Ramos (cell line): ENCODE measurements around the gene NOS2.

Experiments used
- in situ Hi-C: fragments of 300-500 bp; cut with MboI; formaldehyde crosslinking; loops from one replicate; pipeline ENCODE4 v1.14.3; 2022; ENCODE audit warnings: low sequenced_read_pairs; ENCODE audit not compliant: unreplicated experiment

Gene NOS2

DNA sequence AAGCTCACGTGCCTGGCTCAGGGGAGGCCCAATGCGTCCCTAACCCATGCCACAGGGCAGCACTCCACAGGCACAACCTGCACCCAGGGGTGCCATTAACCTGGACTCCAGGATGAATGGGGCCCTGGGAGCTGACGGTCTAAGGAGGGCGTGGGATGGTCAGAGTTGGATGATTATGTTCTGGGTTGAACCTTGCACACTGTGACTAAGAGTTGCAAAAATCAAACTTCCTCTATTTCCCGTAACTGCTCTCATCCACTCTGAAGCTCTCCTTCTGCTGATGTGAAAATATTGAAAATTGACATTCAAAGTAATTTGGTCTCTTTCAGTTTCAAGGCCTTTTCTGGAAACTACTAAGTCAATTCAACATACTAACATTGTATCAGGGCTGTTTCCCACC, 54.0 kb downstream of the NOS2 start:
- in situ Hi-C loops: loop anchor here (25.0 kb wide), 2 partner anchors 109 to 309 kb away; partner anchors contain the start of gene LGALS9

DNA sequence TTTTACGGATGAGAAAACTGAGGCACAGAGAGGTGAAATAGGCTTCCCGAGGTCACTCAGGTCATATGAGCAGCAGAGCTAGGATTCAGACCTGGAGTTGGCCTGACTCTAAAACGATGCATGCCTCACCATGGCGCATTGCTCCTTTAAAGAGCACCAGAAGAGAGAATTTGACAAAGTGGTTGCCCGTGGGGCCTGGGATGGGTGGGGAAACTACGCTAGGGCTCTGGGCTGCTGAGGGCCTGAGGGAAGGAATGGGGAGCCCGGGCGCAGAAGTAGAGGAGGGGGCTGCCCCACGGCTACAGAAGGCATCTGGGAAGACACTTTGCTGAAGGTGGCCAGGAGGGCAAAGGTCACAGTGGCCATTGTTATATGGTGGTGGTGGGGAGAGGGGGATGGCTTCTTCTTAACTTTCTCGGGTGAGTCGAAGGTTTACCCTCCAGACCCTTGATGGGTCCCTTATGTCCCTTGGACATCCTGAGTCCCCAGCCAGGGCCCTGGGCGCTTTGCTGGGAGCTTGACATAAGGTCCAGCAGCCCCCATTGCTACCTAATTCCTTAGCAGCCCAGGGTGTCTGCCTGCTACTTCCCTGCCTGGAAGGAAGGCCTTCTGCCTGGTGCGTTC, 55.0 kb downstream of the NOS2 start:
- in situ Hi-C loops: loop anchor here (25.0 kb wide), 2 partner anchors 108 to 308 kb away; partner anchors contain the start of gene LGALS9

DNA sequence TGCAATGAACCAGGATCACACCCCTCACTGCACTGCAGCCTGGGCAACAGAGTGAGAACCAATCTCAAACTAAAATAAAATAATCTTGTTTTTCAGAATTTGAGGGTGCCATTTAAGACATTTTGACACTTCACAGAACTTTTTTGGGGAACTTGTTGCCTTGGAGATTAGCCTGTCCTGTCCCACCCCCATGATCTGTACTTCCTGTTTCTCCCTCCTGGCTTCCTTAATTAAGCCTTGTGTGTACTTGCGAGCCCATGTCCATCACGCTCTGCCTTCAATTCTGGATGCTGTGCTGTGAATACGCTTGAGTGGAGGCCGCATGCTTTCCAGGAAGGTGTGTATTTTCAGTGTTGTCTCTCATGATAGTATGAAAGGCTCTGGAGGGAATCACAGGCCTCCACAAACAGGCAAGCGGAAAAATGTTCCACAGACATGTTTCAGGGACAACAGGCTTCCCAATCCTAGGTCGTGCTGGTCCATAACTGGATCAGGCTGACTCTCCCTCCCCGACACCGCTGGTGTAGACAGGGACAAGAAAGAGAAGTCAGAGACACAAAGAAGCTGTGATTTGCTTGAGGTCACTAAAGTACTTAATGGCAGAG, 56.9 kb downstream of the NOS2 start:
- in situ Hi-C loops: loop anchor here (25.0 kb wide), 2 partner anchors 106 to 306 kb away; partner anchors contain the start of gene LGALS9

DNA sequence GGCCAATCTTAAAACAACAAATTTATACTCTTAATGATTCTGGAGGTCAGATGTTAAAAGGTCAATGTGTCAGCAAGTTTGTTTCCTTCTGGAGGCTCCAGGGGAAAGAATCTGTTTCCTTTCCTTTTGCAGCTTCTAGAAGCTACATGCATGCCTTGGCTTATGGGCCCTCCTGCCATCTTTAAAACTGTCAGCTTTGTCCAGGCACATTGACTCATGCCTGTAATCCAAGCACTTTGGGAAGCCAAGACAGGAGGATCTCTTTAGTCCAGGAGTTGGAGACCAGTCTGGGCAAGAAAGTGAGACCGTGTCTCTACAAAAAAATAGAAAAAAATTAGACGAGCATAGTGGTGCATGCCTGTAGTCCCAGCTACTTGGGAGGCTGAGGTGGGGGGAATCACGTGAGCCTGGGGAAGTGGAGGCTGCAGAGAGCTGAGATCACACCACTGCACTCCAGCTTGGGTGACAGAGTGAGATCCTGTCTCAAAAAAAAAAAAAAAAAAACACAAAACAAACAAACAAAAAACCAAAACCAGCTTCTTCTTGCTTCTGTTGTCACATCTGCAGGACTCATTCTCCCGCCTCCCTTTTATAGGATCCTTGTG, 58.3 kb downstream of the NOS2 start:
- in situ Hi-C loops: loop anchor here (25.0 kb wide), 2 partner anchors 105 to 305 kb away; partner anchors contain the start of gene LGALS9

DNA sequence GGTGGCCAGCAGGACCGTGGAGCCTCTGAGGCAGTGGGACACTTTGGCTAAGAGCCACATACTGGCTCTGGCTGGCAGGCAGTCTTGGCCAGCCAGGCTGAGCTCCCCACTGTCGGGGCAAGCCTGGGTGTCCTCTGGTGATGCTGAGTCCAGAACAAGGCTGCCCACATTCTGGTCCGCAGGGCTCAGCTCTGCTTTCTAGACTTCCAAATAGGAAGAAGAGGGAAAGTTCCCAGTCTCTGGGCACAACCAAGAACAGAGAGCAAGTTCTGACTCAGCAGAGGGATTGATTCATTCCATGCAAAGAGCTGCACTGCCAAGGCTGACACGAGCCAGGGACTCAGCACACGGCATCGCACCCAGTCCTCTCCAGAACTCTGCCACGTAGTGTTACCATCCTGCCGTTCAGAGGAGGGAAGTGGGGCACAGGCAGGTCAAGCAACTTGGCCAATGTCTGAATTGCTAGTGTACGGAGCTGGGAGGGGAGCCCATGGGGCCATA, 58.9 kb downstream of the NOS2 start:
- in situ Hi-C loops: loop anchor here (25.0 kb wide), 2 partner anchors 104 to 304 kb away; partner anchors contain the start of gene LGALS9

DNA sequence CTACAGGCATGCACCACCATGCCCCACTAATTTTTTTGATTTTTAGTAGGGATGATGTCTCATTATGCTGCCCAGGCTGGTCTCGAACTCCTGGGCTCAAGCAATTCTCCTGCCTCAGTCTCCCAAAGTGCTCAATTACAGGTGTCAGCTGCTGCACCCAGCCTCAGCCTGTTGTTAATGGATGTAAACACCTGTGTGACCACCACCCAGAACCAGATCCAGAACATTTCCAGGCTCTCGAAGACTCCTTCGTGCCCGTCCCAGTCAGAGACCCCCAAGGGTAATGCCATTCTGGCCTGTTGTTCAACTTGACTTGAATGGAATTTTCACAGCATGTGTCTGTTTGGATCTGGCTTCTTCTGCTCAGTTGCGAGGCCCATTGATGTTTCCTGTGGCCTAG, 59.8 kb downstream of the NOS2 start:
- in situ Hi-C loops: loop anchor here (25.0 kb wide), 2 partner anchors 103 to 303 kb away; partner anchors contain the start of gene LGALS9

DNA sequence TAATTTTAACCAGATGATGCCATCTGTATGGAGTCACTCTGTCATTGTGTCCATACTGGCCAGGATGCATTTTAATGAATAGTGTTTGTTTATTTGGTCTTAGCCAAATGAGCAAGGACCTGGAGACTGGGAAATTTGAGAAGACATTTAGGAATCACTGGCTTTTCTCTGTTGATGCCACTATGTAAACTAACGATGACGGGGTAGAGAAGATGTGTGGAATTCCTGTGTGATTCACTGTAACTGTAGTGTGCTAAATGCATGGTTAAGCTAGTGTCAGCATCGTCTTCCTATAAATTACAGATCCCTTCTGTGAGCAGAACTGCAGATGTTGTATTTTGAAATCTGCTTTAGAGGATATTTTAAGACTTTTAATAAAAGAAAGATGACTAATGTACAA, 66.6 kb downstream of the NOS2 start:
- in situ Hi-C loops: loop anchor here (25.0 kb wide), 2 partner anchors 96 to 296 kb away; partner anchors contain the start of gene LGALS9

DNA sequence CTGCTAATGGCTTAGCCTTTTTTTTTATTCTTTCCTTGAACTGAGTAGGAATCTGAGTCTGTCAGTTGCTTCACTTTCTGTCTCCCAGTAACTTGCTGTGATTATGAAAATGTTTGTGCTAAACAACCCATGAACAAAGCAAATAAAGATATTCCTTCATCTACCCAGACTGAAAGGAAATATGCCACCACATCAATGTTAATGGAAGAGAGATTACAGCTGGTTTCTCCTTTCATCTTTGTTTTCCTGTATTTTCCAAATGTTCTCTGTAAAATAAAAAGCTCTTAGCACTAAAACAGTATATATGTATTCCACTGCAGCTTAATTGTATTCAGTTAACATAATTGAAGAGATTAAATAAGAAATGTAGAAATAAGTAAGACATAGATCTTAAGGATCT, 67.6 kb downstream of the NOS2 start:
- in situ Hi-C loops: loop anchor here (25.0 kb wide), 2 partner anchors 95 to 295 kb away; partner anchors contain the start of gene LGALS9

DNA sequence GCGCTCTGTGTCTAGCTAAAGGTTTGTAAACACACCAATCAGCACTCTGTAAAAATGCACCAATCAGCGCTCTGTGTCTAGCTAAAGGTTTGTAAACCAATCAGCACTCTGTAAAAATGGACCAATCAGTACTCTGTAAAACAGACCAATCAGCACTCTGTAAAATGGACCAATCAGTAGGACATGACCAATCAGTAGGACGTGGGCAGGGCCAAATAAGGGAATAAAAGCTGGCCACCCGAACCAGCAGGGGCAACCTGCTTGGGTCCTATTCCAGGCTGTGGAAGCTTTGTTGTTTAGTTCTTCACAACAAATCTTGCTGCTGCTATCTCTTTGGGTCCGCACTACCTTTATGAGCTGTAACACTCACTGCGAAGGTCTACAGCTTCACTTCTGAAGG, 74.3 kb downstream of the NOS2 start:
- in situ Hi-C loops: loop anchor here (25.0 kb wide), 2 partner anchors 89 to 289 kb away; partner anchors contain the start of gene LGALS9

DNA sequence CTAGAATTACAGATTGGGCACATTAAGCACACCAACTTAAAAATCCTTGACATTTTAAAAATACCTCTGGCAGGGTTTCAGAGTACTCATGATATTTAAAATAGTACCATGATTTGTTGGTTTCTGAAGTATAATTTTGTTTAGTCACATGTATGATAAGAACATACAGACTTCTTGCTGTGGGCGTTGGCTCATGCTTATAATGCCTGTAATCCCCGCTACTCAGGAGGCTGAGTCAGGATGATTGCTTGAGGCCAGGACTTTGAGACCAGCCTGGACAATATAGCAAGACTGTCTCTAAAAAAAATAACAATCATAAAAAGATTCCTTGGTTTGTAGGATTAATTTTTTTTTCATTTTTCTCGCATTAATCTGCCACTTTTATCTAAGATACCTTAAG, 78.5 kb downstream of the NOS2 start:
- in situ Hi-C loops: loop anchor here (25.0 kb wide), 1 partner anchor 509 kb away; no protein-coding TSS in a partner anchor
